ENCODE measurements around the gene PLAGL2.

DNA sequence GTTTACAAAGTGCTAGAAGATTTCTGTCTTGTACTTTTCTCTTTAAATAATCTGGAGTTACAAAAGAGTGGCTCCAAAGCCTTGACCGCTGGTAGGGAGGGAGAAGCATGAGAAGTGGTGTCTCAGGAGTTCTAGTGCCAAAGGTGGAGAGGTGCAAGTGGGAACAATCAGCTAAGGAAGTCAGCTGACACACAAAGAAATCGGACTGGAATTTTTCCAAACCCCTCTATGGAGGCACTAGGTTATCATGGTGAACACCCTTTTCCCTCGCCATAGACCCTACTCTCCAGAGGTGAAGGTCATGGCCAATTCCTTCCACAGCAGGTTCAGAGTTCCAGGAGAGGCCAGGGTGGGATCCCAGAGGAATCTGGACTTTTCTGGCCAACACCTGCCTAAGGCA is 14.8 kb downstream of the PLAGL2 start:
- TF ChIP-seq, protein P1, sequence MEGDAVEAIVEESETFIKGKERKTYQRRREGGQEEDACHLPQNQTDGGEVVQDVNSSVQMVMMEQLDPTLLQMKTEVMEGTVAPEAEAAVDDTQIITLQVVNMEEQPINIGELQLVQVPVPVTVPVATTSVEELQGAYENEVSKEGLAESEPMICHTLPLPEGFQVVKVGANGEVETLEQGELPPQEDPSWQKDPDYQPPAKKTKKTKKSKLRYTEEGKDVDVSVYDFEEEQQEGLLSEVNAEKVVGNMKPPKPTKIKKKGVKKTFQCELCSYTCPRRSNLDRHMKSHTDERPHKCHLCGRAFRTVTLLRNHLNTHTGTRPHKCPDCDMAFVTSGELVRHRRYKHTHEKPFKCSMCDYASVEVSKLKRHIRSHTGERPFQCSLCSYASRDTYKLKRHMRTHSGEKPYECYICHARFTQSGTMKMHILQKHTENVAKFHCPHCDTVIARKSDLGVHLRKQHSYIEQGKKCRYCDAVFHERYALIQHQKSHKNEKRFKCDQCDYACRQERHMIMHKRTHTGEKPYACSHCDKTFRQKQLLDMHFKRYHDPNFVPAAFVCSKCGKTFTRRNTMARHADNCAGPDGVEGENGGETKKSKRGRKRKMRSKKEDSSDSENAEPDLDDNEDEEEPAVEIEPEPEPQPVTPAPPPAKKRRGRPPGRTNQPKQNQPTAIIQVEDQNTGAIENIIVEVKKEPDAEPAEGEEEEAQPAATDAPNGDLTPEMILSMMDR (IDR thresholded peaks at IDR 0.05; ENCODE audit: poor library complexity), result no peak
- no peak for TF ChIP-seq EZH2 (IDR thresholded peaks at IDR 0.05; ENCODE audit: borderline replicate concordance)
